Limb (tissue), 2 donors: ENCODE measurements around the gene NPY2R.

Experiments used
- DNase-seq, 2 donors: peaks; one replicate each; pipeline ENCODE4 v3.0.0-alpha.2; 2016; ENCODE audit errors: extremely low spot score in 2 of 2

The NPY2R gene

GRCh38 chr4:155248002-155248896, 39.8 kb downstream of the NPY2R start:
- DNase-seq: no peak

- no peak for DNase-seq
Measured at GRCh38 chr4:155249016-155249566, 40.7 kb downstream of the NPY2R start.

GRCh38 chr4:155252327-155252726, 43.9 kb downstream of the NPY2R start:
- DNase-seq: no peak

- no peak for DNase-seq
Measured at GRCh38 chr4:155263480-155263879, 55.0 kb downstream of the NPY2R start.

- DNase-seq: no peak
Measured at GRCh38 chr4:155265113-155265512, 56.7 kb downstream of the NPY2R start.
